T47D (cell line): ENCODE results near the gene ATXN7L1.

Experiments used
- DNase-seq, 2 experiments: peaks; one replicate each; pipeline versions ENCODE4 v3.0.0 to v3.0.0-alpha.2; 2011 to 2012; ENCODE audit warnings: low read depth in 1 of 2, low spot score in 1 of 2
- JUND ChIP-seq: IDR thresholded peaks from 2 replicates; pipeline ENCODE4 v1.6.1; 2012; ENCODE audit warnings: low read depth
- in situ Hi-C: cut with HindIII; loops from 2 replicates; pipeline ENCODE4 v1.10.0; 2016; ENCODE audit warnings: low sequenced_read_pairs, low pct_unique_long_range_greater_than_20kb

The ATXN7L1 gene

GRCh38 chr7:105655500-105656380, 220.7 kb downstream of the ATXN7L1 start:
- no peak for TF ChIP-seq JUND
- no peak for DNase-seq
- in situ Hi-C loops = no loop called here

GRCh38 chr7:105655067-105655466, 221.3 kb downstream of the ATXN7L1 start:
- DNase-seq = peak in 1 of 2 experiments; percentile 67
- no peak for TF ChIP-seq JUND
- in situ Hi-C loops = no loop called here

GRCh38 chr7:105654095-105654686, 222.2 kb downstream of the ATXN7L1 start:
- no peak for TF ChIP-seq JUND
- DNase-seq = no peak
- in situ Hi-C loops = no loop called here

- in situ Hi-C loops = no loop called here
- no peak for DNase-seq
- no peak for TF ChIP-seq JUND
Measured at GRCh38 chr7:105653441-105654005, 222.9 kb downstream of the ATXN7L1 start.

GRCh38 chr7:105652359-105652993, 223.9 kb downstream of the ATXN7L1 start:
- in situ Hi-C loops = no loop called here
- DNase-seq = peak; percentile 58 to 74
- no peak for TF ChIP-seq JUND

GRCh38 chr7:105651798-105652197, 224.6 kb downstream of the ATXN7L1 start:
- no peak for DNase-seq
- TF ChIP-seq JUND = no peak
- in situ Hi-C loops = no loop called here

GRCh38 chr7:105650382-105650970, 225.9 kb downstream of the ATXN7L1 start:
- no peak; the same call in 1 of the 2 replicates for TF ChIP-seq JUND
- DNase-seq = no peak
- in situ Hi-C loops = no loop called here

GRCh38 chr7:105649727-105650381, 226.5 kb downstream of the ATXN7L1 start:
- TF ChIP-seq JUND = no peak
- in situ Hi-C loops = no loop called here
- DNase-seq = peak in 1 of 2 experiments; percentile 83

GRCh38 chr7:105648561-105649401, 227.6 kb downstream of the ATXN7L1 start:
- in situ Hi-C loops = no loop called here
- no peak for TF ChIP-seq JUND
- peak in 1 of 2 experiments; percentile 82 for DNase-seq

GRCh38 chr7:105647591-105647990, 228.8 kb downstream of the ATXN7L1 start:
- in situ Hi-C loops = no loop called here
- peak in 1 of 2 experiments; percentile 58 for DNase-seq

GRCh38 chr7:105644937-105645336, 231.5 kb downstream of the ATXN7L1 start:
- no peak for DNase-seq
- in situ Hi-C loops = no loop called here
- TF ChIP-seq JUND = no peak

More at GRCh38 chr7:105647591-105647990, 228.8 kb downstream of the ATXN7L1 start:
- TF ChIP-seq JUND = no peak
